HG02885 (cell line): ENCODE data around the gene PACC1.
"Not testable (repeated sequence)": the region's sequence is repeated elsewhere in the genome, so short reads cannot be mapped to it uniquely, and the experiment has no call there.

ENCODE experiments used
- ATAC-seq: cut with Tn5 transposase; IDR thresholded peaks from one replicate; pipeline ENCODE4 v1.9.1; 2021; ENCODE audit warnings: mild to moderate bottlenecking; ENCODE audit not compliant: unreplicated experiment, poor library complexity

Gene PACC1

DNA sequence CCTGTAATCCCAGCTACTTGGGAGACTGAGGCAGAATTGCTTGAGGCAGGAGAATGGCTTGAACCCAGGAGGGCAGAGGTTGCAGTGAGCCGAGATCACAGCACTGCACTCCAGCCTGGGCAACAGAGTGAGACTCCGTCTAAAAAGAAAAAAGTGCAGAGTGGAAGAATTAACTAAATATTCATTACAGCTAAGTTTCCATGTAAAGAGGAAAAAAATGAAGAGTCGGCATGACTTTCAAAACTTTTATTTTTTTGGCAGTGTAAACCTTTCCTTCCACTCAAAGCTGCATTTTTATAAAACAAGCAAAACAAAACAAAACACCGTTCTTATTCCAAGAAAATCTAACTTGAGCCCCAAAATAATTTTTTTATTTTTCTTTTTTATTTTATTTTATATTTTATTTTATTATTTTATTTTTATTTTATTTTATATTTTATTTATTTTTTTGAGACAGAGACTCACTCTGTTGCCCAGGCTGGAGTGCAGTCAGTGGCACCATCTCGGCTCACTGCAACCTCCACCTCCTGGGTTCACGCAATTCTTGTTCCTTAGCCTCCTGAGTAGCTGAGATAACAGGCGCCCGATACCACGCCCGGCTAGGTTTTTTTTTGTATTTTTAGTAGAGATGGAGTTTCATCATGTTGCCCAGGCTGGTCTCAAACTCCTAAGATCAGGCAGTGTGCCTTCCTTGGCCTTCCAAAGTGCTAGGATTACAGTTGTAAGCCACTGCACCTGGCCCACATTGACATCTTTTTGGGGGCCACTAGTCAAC is 62.9 kb downstream of the PACC1 start:
- ATAC-seq: no peak

DNA sequence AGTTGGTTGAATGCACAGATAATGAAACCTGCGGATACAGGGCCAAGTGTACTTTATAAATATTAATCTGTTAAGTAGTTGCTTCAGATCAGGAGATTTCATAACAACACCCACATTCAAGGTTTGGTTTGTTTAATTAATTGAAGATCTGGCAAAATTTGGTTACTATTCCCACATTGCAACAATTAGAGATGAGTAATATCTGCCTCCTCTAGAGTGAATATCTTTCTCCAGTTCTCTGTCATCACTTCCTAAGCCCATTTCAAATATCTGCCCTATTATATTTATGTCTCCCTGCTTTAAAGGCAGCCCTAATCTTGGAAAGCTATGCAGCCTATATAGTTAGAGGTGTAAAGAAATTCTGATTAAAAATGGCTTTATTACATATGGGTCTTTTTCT is 68.1 kb downstream of the PACC1 start:
- ATAC-seq: no peak

DNA sequence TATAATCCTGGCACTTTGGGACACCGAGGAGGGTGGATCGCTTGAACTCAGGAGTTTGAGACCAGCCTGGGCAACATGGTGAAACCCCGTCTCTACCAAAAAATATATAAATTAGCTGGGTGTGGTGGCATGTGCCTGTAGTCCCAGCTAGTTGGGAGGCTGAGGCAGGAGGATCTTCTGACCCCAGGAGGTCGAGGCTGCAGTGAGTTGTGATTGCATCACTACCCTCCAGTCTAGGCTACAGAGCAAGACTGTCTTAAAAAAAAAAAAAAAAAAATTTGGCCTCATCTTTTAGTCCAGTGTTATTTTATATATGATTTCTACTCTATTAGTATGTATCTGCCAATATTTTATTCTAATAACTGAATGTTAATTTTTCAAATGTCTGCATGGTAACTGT is 69.8 kb downstream of the PACC1 start:
- ATAC-seq: no peak

DNA sequence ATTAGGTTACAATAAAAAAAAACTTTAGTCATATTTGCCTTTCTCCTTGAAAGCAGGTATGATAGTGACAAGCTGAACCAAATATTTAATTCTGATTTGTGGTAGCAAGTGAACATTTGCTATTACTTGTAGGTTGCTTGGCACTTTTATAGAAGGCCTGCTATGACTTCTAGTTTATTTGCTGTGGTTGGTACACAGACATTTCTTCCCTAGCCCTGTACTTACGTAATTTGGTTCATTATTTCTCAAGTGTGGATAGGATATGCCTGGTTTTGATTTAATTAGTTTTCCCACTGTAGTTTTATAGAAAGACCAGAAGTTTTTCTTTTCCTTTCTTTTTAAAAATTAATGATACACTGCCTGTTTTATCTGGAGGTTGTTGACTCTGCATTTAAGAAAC is 73.6 kb downstream of the PACC1 start:
- no peak for ATAC-seq

DNA sequence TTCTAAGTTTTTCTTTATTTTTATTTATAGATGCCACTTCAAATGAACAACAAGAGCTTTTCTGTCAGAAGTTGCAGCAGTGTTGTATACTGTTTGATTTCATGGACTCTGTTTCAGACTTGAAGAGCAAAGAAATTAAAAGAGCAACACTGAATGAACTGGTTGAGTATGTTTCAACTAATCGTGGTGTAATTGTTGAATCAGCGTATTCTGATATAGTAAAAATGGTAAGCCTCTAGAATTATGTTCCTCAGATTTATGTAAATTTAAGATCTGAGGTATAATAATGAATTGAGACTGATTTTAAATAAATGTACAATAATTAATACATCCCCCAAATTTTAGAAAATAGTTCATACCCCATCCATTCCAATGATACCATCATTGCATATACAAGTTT is 85.6 kb downstream of the PACC1 start:
- no peak for ATAC-seq

- no peak for ATAC-seq
Measured at GRCh38 chr1:212328248-212328647, 86.4 kb downstream of the PACC1 start.

GRCh38 chr1:212326541-212326940 is 88.1 kb downstream of the PACC1 start:
- ATAC-seq: no peak

DNA sequence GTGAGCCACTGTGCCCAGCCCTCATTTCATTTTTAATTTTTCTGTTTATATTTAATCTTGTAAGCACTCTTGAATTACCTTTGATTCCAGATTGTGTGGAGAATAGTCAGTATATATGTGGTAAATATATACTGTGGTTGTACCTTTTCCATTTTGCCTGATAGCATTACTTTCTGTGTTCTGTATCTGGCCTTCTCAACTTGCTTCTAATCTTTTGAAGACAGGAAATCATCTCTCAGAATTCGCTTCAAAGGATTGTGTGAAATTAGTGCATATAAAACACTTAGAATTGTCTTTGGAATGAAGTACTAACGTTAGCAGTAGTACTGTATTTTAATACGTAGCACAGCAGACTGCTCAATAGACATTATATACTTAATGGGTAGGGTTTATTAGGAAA is 91.6 kb downstream of the PACC1 start:
- no peak for ATAC-seq

- ATAC-seq: not testable (repeated sequence)
Measured at GRCh38 chr1:212321031-212321430, 93.7 kb downstream of the PACC1 start.

GRCh38 chr1:212317916-212318315 is 96.8 kb downstream of the PACC1 start:
- no peak for ATAC-seq

DNA sequence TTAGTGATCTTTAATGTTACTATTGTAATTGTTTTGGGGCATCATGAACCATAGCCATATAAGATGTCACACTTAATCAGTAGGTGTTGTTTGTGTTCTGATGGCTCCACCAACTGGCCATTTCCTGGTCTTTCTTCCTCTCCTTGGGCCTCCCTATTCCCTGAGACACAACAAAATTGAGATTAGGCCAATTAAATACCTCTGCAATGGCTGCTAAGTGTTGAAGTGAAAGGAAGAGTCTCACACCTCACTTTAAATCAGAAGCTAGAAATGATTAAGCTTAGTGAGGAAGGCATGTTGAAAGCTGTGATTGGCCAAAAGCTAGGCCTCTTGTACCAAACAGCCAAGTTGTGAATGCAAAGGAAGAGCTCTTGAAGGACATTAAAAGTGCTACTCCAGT is 98.8 kb downstream of the PACC1 start:
- ATAC-seq: no peak

DNA sequence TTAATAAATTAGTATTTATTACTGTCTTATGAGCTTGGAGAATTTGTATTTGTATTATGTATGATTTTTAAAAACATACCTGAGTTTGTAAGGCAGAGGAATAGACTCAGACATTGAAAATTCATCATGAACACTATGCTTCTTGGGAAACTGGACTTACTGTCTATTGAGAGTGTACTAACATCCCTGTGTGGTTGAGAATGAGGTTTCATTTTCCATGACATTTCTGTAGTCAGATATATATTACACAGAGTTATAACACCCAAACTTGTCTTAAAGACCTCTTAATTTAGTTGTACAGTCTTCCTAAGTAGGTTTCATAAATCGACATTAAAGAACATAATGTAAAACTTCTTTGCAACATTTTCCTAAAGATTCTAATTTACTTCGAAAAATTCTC is 99.5 kb downstream of the PACC1 start:
- ATAC-seq: no peak
